GM18520 (cell line): ENCODE data around the gene TRNAU1AP.
"Not testable (repeated sequence)": the region's sequence is repeated elsewhere in the genome, so short reads cannot be mapped to it uniquely, and the experiment has no call there.

Source experiments
- ATAC-seq: cut with Tn5 transposase; IDR thresholded peaks from one replicate; pipeline ENCODE4 v1.9.1; 2021; ENCODE audit not compliant: unreplicated experiment

Gene TRNAU1AP

GRCh38 chr1:28577052-28577678 lies 24.3 kb downstream of the TRNAU1AP start:
- ATAC-seq: no peak

GRCh38 chr1:28577738-28578536 lies 25.1 kb downstream of the TRNAU1AP start:
- ATAC-seq: no peak

DNA sequence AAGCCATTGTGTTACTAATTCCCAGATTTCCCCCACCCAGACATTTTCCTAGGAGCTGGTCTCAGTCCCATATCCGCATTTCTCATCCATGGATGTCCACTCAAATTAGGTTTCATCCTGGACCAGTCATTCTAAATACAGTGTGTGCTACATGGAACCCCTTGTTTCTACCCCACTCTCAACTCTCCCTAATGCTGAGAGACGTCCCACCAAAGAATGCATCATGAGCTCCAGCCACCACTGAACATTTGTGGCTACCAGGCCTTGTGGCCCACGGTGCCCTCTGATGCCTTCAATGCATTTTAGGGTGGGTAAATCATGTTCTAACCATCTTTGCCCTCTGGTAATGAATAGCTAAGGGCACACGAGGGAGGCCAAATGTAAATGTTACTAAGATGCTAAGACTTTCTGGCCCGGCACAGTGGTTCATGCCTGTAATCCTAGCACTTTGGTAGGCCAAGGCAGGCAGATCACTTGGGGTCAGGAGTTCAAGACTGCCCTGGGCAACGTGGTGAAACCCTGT lies 25.9 kb downstream of the TRNAU1AP start:
- ATAC-seq: no peak

- no peak for ATAC-seq
Observed at GRCh38 chr1:28579401-28579800, 26.5 kb downstream of the TRNAU1AP start.

- peak; percentile 7 for ATAC-seq
Observed at GRCh38 chr1:28580722-28581530, 28.0 kb downstream of the TRNAU1AP start.

DNA sequence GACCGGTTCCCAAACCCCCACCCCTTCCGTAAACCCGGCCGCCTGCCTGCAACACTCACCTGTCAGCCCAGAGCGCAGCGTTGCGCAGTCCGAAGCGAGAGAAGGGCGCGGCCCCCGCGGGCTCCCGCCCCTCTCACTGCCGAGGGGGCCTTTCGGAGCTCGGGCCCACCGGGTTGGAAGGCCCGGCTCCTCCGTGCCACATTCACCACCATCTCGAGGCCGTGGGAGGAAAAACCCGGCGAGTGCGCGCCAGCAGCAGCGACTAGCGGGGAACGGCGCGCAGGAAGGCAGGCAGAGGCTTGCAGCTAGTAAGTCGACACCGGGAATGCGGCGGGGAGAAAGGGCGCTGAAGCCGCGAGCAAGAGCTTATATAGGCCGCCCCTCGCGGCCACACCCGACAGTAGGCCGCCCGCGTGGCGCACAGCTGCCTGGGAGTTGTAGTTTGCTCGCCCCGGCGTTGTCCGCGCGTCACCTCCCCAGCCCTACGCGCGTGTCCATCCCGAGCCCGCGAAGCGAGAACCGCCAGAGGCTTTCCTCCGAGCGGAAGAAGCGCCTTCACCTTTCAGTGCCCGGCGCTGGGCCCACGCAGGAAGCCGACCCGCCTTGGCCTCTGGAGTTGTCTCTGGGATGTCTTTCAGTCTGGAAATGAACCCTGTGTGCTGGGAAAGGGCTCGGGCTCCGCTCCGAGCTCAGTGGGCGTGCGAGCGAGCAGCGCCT lies 28.8 kb downstream of the TRNAU1AP start:
- ATAC-seq: peak; percentile 78

DNA sequence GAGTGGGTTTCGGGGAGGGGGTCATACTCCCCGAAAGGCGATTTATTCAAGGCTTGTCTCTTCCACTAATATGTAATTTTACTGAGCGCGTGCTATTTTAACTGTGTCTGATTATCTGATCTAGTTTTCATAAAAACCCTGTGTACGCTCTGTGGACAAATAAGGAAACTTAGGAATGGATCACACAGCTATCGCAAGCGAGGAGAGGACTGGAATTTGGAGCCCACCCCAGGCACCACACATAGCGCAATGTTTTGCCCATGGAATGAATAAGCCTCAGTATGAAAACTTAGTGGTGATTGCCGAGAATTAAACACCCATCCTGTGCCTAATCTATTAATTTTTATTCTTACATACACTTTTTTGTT lies 29.3 kb downstream of the TRNAU1AP start:
- ATAC-seq: no peak

DNA sequence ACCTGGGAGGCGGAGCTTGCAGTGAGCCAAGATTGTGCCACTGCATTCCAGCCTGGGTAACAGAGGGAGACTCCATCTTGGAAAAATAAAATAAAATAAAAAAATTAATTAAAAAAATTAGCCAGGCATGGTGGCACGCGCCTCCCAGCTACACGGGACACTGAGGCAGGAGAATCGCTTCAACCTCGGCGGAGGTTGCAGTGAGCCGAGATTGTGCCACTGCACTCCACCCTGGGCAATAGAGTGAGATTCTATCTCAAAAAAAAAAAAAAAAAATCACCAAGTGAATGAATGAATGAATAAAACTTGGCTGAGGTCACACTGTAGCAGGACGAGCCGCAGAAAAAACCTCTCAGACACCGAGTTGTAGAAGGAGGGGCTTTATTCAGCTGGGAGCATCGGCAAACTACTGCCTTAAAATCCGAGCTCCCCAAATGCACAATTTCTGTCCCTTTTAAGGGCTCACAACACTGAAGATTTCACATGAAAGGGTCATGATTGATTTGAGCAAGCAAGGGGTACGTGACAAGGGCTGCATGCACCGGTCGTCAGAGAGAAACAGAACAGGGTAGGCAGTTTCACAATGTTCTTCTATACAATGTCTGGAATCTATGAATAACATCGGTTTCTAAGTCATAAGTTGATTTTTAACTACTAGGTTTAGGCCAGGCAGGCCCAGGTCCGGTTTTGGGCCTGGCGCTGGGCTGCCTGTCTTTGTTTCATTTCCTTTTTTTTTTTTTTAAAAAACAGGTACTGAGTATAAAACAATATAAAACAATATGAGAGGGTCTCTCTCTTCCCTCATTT lies 33.9 kb downstream of the TRNAU1AP start:
- ATAC-seq: not testable (repeated sequence)

- no peak for ATAC-seq
Observed at GRCh38 chr1:28591708-28592320, 38.9 kb downstream of the TRNAU1AP start, which contains the start of gene RAB42. RAB42 (plus strand) TSS chr1:28592265; CDS start chr1:28592512, 247 bp downstream.

DNA sequence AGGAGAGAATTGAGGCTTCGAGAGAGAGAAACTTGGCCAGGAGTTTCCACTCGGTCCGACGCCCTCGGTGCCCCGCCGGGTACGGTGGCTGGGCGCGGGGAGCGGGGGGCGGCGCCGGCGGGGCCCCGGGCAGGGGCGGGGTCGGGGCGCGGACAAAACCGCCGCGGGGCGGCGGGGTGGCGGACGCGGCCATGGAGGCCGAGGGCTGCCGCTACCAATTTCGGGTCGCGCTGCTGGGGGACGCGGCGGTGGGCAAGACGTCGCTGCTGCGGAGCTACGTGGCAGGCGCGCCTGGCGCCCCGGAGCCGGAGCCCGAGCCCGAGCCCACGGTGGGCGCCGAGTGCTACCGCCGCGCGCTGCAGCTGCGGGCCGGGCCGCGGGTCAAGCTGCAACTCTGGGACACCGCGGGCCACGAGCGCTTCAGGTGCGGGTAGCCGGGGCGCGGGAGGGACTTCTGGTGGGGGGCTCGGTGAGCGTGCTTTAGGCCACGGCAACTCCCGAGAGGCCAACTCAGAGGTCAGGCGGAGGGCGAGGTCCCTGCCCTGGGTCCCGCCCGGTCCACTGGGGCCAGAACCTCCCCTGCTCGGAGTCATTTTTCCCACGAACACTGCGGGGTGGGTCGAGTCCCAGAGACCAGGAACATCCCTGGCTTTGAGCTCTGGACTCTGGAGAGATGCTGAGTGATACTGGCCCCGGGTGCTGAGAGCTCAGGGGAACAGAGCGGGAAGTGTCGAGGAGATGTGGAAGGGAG lies 39.6 kb downstream of the TRNAU1AP start:
- ATAC-seq: no peak

- not testable (repeated sequence) for ATAC-seq
Observed at GRCh38 chr1:28593988-28594356, 41.1 kb downstream of the TRNAU1AP start.

DNA sequence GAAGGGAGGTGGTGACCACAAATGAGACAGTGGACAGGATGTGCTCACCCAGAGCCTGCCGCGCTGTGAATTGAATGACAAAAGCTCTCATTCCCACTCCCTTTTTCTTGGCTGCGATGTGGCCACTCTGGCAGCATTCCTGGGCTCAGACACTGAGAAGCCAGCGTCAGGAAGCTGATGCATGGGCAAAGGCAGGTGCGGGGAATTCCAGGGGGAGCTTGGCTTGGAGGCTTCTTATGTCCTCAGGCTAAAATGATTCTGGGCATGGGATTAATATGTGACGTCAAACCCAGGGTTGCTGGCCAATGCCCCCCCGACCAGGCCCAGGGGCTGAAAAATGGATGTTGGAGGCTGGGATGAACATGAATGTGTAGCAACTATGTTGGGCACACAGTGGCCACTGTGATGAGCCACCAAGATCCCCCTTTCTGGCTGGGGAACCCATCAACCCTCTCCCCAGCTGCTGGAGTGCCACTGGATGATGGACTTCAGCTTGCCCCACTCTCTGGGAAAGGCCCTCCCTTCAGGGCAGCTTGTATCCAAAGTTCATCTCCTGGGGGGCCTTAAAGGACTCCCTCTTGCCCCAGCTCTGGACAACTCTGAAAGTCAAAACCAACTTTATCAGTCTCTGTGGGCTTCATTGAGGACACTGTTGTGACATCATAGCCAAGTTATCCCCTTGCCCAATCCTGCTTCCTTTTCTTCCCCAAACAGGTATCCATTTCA lies 42.0 kb downstream of the TRNAU1AP start:
- not testable (repeated sequence) for ATAC-seq

DNA sequence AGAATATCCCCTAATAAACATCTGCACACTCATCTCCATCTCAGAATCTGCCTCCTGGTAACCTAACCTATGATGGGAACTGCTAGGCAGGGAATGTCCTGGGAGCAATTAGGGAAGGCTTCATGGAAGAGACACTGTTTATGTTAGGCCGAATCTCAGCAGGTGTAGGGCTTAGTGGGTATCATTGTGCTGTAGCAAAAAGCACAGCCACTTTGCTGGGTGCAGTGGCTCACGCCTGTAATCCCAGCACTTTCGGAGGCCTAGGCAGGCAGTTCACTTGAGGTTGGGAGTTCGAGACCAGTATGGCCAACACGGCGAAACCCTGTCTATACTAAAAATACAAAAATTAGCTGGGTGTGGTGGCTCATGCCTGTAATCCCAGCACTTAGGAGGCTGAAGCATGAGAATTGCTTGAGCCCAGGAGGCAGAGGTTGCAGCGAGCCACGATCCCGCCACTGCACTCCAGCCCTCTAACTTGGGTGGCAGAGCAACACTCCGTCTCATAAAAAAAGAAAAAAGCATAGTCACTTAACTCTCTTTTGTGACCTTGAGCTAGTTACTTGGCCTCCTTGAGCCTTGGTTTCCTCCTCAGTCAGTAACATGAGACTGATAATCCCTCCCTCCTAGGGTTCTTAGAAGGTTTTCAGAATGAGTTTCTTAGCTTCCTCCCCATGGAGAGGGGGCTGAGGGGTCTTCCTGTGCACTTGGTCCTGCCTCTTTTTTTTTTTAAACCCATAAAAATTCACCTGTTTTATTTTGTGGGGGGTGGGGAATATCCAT lies 42.7 kb downstream of the TRNAU1AP start:
- no peak for ATAC-seq

GRCh38 chr1:28596276-28596675 lies 43.4 kb downstream of the TRNAU1AP start:
- ATAC-seq: not testable (repeated sequence)

DNA sequence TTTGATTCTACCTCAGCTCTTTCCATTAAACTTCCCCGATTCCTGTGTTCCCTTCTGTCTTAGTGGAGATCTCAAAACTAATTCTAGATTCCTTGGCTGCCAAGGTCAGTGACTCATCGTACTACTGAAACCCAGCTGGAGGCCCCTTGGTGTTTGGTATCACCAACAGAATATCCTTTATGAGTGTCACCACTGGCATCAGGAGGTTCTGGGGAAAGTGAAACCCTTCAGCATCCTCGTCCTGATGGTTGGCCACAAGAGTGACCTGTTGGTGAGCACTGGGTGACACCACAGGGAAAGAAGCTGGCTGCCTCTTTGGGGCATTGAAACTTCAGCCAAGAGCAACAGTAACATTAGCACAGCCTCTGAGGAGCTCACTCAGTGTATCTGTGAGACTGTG lies 48.8 kb downstream of the TRNAU1AP start:
- ATAC-seq: no peak

DNA sequence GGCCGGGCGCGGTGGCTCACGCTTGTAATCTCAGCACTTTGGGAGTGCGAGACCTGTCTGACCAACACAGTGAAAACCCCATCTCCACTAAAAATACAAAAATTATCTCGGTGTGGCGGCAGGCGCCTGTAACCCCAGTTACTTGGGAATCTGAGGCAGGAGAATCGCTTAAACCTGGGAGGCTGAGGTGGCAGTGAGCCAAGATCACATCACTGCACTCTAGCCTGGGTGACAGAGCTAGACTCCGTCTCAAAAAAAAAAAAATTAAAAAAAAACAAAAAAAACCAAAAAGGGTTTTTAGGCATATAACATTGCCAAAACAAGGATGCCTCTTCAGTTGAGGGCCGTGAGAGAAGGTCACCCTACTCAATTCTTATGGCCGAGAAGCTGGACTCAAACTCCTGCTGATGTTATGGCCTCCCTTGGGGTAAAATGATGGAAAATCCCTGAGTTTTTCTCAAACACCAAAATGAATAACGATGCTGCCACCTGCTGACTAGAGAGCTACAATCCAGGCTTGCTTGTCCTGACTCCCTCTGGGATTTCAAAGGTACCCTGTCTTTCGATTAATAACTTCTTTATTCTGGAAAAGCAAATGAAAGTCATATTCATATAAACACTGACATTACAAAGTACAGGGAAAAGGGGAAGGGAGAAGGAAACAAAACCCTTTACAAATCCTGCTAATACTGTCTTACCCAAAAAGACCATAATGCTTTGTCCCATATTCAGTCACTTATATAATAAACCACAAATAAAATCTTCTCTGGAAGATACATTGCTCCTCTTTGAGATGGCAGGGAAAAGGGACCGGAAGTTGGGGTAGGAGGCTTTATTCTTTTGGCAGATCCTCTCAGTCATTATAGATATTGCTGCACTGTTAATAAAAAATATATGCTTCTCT lies 49.9 kb downstream of the TRNAU1AP start:
- ATAC-seq: no peak
